ENCODE data around the gene HELZ2.
"Not testable (repeated sequence)": the region's sequence is repeated elsewhere in the genome, so short reads cannot be mapped to it uniquely, and the experiment has no call there.

The HELZ2 gene

GRCh38 chr20:63574156-63574828, at the start of gene HELZ2:
Gene HELZ2 (minus strand): TSS chr20:63574239. CDS start chr20:63572385, 1,854 bp downstream.
- DNase-seq (ENCODE audit: low spot score) = peak; percentile 82

DNA sequence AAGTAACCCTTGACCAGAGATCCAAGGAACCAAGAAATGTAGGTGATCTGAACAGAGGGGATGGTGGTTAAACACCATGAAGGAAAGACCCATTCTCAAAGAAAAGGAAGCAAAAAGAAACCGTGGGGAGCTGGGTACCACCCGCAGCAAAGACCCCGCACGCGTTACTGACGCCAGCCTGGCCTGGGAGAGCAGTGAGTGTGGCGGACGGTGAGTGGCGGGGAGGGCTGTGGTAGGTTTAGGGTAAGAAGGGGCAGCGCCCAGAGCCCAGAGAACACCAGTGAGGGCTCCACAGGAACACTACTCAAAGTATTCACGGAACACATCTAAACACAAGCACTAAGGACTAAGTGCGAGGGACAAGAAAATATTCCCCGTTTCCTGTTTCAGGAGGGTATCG, 48.7 kb upstream of the HELZ2 start:
- no peak for DNase-seq (ENCODE audit: low spot score)

DNA sequence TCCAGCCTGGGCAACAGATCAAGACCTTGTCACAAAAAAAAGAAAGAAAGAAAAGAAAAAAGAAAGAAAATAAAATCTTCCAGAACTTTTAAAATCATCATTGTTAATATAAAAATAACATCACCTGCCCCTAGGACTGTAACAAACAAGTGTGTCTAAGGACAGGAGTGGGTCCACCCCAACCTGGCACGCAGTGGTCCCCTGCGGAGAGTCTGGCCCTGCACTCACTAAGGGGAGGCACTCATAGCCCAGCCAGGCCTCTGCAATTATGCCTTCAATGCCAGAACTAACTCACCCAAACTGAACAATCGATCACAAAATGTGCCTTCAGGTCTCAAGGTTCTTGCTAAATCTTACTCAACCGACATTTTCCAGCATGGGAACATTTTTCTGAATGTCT, 48.1 kb upstream of the HELZ2 start:
- no peak for DNase-seq (ENCODE audit: low spot score)

DNA sequence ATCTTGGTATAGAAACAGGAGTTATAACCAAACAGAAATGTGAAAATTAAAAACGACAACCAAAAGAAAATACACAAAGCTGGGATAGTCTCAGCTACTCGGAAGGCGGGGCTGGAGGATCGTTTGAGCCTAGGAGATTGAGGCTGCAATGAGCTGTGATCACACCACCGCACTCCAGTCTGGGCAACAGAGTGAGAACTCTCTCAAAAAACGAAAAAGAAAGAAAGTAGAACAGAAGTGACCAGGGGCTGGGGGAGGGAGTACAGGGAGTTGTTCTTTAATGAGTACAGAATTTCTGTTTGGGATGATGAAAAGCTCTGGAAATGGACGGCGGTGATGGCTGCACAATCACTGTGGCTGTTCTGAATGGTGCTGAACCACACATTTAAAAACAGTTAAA, 47.0 kb upstream of the HELZ2 start:
- no peak for DNase-seq (ENCODE audit: low spot score)

DNA sequence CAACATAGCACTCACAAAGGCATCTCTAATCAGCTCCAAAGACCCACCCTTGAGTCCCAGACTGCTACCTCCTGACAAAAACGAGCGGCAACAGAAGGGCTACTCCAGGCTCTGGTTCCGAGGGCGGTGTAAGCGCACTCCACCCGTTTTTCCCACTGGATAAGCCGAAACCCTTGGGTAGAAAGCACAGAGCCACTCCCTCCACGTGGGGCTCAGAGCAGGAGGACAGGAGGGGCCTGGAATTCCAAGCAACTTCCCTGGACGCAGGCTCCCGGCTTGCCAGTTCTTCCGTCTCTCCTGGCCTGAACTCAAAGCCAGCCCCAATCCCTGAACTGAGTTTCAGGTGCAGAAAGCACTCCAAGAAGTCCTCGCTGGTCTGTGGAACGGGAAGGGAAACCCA, 45.5 kb upstream of the HELZ2 start:
- DNase-seq (ENCODE audit: low spot score) = no peak

DNA sequence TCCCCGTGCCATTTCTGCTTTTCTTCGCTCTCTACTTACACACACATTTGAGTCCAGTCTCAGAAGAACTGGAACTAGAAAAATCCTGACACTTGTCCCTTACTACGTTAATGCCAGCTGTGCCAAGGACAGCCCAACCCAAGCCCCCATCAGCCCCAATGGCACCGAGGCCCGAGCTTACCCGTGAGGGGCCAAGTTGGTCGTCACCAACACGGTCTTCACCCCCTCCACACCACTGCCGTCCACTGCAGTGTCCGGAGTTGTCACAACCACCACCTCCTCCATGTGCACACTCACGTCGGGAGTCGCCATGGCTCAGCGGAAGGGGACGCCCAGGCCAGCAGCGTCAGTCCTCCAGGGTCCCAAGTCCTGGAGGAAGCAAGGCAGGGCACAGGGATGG, 45.0 kb upstream of the HELZ2 start:
- no peak for DNase-seq (ENCODE audit: low spot score)

DNA sequence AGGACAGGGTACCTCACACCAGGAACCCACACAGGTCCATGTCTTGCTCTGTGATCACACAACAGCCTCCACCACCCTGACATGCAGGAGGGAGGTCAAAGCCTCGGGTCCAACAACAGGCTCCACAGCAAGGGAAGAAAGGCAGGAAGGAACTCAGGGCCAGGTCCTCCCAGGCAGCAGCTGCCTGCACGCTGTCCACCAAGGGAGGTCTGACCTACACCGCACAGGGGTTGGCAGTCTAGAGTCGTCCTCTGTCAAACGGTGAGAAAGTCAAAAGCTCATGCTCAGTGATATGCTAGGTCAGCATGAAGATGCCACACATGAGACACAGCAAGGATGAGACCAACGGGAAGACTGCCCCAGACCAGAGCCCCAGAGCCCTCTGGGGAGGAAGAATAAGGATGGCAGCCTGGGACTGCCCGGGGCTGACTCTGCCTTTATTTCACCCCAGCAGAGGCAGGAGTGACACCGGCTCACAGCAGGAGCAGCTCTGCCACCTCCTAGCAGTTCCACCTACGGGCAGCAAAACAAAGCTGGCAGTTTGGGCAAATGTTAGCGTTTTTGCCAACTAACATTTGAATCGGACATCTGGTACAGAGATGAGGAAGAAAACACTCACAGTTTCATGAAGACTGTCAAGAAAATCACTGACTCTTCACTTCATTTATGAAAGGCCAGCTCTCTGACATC, 44.4 kb upstream of the HELZ2 start:
- DNase-seq (ENCODE audit: low spot score) = no peak

DNA sequence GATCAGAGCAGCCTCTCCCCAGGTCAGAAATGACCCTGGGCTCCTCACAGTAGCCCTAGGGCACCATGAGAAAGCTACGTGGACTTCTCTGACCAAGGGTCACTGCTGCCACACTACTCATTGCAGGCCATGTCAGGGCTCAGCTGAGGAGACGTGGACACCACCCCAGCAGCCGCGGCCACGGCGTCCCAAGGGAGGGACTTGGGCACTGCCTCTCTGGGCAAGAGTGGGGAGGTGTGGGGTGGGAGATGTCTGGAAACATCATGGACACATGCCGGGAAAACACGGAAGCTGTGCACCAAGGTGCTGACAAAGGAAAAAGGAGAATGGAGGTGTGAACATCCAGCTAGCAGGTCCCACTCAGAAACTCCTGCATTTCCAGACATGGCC, 43.8 kb upstream of the HELZ2 start:
- DNase-seq (ENCODE audit: low spot score) = no peak

- DNase-seq (ENCODE audit: low spot score) = no peak
These were observed 43.2 kb upstream of the HELZ2 start for GRCh38 chr20:63617092-63617875.

DNA sequence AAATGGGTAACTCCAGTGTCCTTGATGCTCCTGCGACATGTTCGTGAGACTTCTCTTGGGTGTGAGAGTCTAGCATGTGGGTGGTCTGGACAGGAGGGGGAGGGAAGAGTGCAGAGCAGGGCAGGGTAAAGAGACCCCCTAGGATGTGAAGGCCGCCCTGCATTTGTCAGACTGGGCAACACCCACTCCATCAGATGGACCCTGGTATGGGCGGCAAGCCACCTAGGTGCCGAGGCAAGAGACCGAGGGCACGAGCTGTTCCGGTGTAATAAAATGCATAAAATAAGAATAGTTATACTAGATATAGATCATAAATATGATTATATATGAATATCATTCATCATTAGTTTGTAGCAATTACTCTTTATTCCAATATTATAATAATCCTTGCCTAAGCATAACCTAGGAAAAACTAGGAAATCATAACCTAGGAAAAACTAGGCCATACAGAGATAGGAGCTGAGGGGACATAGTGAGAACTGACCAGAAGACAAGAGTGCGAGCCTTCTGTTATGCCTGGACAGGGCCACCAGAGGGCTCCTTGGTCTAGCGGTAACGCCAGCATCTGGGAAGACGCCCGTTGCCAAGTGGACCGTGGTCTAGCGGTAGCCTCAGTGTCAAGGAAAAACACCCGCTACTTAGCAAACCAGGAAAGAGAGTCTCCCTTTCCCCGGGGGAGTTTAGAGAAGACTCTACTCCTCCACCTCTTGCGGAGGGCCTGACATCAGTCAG, 40.0 kb upstream of the HELZ2 start:
- DNase-seq (ENCODE audit: low spot score) = not testable (repeated sequence)

DNA sequence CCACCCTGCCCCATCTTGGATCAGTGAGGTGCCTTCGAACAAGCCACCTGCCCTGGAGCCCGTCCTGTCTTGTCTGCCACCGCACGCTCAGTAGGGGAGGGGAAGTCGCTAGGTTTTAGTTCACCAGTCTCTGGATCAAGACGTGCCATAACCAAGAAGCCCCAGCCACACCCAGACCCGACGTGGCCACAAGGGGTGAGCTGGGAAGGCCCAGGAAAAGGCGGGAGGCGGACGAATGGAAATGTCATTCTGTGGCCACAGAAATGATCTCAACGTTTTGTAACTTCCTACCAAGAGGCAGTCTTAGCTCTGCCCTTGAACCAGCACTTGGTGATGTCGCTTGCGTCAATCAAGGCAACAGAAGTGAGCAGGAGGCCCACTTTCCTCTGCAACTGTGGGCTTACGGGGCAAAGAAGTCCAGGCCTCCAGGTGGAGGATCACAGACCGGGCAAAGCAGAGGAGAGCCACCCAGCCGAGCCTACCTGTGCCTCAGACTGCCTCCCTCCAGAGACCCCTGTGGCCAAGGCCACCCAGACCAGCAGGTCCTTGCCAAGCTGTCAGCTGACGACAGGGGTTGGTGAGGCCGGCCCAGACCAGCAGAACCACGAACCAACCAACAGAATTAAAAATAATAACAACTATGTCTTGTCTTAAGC, 38.4 kb upstream of the HELZ2 start:
- DNase-seq (ENCODE audit: low spot score) = no peak

GRCh38 chr20:63611646-63612045, 37.6 kb upstream of the HELZ2 start:
- no peak for DNase-seq (ENCODE audit: low spot score)

GRCh38 chr20:63610581-63611435, 36.8 kb upstream of the HELZ2 start:
- no peak for DNase-seq (ENCODE audit: low spot score)

- DNase-seq (ENCODE audit: low spot score) = no peak
These were observed 32.6 kb upstream of the HELZ2 start for GRCh38 chr20:63606686-63607085.

GRCh38 chr20:63602321-63602720, 28.3 kb upstream of the HELZ2 start:
- DNase-seq (ENCODE audit: low spot score) = no peak

DNA sequence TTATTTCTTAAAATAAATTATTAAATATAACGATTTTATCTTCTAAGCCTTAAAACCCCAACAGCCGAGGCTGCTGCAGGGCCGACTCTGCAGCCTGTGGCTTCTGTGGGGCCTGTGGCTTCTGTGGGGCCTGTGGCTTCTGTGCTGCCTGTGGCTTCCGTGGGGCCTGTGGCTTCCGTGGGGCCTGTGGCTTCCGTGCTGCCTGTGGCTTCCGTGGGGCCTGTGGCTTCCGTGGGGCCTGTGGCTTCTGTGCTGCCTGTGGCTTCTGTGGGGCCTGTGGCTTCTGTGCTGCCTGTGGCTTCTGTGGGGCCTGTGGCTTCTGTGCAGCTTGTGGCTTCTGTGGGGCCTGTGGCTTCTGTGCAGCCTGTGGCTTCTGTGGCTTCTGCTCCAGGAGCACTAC, 27.6 kb upstream of the HELZ2 start:
- DNase-seq (ENCODE audit: low spot score) = not testable (repeated sequence)

- no peak for DNase-seq (ENCODE audit: low spot score)
These were observed 25.5 kb upstream of the HELZ2 start for GRCh38 chr20:63599396-63600050.

- DNase-seq (ENCODE audit: low spot score) = no peak
These were observed 24.7 kb upstream of the HELZ2 start for GRCh38 chr20:63598479-63599395.
